Activated CD8-positive, alpha-beta memory T cell treated with anti-CD3 and anti-CD28 coated beads for 24 hours (primary cell): ENCODE data around the gene TRIP12.
"Not testable (repeated sequence)": the region's sequence is repeated elsewhere in the genome, so short reads cannot be mapped to it uniquely, and the experiment has no call there.

Source experiments
- DNase-seq: peaks from one replicate; pipeline ENCODE4 v3.0.0-alpha.2; 2020

TRIP12 gene

DNA sequence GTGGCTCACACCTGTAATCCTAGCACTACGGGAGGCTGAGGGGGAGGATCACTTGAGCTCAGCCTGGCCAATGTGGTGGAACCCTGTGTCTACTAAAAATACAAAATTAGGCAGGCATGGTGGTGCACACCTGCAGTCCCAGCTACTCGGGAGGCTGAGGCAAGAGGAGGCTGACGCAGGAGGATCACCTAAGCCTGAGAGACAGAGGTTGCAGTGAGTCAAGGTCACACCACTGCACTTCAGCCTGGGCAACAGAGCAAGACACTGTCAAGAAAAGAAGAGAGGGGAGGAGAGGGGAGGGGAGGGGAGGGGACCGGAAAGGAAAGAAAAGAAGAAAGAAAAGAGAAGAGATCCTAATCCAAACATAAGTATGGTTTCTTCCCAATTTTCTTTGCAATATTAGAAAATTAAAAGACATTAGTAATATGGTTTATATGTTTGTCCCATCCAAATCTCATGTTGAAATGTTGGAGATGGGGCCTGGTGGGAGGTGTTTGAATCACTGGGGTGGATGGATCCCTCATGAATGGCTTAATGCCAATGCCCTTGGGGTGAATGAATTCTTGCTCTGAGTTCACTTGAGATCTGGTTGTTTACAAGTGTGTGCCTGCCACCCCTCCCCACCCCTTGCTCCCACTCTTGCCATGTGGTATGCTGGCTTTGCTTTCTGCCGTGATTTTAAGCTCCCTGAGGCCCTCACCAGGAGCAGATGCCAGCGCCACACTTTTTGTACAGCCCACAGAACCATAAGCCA, 50.7 kb downstream of the TRIP12 start:
- DNase-seq, result no peak

DNA sequence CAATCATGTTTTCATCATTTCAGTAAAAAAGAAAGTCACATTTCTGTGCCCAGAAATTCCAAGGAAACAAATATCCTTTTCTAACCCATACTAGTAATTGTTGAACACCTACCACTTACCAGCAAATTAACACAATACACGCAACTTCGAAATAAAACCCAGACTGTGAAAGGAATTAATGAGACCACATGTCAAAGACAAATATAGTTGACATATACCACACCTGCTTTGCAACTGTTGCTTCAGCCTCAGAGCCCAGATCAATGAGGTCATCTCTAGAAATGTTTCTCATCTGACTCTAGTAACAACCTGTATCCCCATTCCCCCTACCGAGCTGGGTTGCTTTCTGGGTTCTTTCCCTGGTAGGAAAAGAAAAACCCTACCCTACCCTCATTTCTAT, 52.6 kb downstream of the TRIP12 start:
- no peak for DNase-seq

- no peak for DNase-seq
Measured at GRCh38 chr2:229868794-229869193, 53.0 kb downstream of the TRIP12 start.

- no peak for DNase-seq
Measured at GRCh38 chr2:229865033-229865432, 56.8 kb downstream of the TRIP12 start.

GRCh38 chr2:229861431-229861830, 60.4 kb downstream of the TRIP12 start:
- no peak for DNase-seq

DNA sequence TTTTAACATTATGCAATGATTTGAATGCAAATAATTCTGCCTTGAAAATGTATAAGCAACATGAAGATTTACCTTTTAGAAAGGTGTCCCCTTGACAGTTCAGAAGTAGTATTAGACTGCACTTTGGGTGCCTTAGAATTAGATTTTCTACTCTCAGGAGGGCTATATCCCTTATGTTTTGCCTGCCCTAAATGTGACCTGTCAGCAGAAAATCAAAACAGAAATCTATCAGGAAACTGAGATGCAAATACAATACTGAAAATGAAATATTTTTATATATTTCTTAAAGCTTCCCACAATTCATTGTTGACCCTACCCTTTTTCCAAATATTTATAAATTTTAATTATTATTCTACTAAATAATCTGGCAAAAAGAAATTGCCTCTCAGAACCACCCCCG, 61.5 kb downstream of the TRIP12 start:
- DNase-seq, result no peak

GRCh38 chr2:229858351-229858750, 63.5 kb downstream of the TRIP12 start:
- no peak for DNase-seq

DNA sequence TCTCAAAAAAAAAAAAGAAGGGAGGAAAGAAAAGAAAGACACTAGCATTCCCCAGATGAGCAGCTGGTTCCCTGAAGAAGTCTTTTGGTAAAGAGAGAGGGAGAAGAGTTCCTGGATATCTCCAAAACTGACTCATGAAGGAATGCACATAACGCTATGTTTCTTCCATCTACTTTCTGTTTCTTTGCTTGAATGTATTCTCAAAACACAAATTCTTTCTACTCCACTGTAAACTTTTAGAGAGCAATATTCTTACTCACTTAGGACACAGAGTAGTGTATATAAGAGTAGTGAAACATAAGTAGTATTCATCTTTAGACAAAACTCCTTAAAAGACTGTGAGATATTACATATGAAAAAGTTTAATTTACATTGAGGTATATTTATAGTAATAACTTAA, 64.2 kb downstream of the TRIP12 start:
- no peak for DNase-seq

DNA sequence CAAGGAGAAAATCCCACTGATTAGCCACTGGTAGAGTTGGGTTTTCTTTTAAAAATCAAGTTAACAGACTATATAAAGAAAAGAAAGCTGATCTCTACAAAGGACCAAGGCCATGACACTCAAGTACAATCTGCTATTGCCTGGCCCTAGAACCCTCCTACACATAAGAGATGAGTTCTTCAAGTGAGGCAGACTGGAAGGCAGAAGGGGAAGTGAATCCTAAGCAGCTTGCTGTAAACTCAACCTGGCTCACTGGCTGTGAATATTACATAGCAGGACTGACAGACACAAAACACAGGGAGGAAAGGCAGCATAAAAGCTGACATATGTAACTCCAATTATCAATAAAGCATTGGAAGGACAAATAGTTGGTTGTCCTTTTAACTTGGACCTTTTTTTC, 65.4 kb downstream of the TRIP12 start:
- DNase-seq, result no peak

DNA sequence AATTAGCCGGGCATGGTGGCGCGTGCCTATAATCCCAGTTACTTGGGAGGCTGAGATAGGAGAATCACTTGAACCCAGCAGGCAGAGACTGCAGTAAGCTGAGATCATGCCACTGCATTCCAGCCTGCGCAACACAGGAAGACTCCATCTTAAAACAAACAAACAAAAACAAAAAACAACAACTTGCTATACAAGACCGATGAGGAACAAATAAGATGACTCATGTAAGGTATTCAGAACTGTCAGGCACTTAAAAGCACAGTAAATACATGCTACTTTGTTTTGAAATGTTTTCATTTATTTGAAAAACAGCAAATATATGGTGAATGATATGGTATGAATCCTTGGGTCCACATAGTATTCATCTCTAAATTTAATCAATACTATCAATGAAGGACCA, 66.7 kb downstream of the TRIP12 start:
- no peak for DNase-seq

DNA sequence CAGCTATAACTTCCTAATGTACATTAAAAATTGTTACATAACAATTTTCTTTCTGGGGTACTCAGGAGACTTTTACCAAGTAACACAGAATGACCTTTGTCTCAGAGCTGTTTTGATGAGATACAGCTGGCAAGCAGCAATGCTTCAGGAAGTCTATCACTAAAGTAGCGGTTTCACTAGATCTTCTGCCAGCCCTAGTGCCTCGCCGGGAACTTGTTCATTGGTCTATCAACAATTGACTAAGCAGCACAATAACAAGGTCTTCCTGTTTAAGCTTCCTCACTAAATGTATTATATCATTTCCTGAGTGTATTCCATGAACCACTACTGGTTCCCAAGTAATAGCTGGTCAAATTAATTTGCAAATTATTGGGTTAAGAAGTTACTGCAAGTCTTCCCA, 69.2 kb downstream of the TRIP12 start:
- peak; percentile 63 for DNase-seq

- DNase-seq, result no peak
Measured at GRCh38 chr2:229851870-229852269, 69.9 kb downstream of the TRIP12 start.

DNA sequence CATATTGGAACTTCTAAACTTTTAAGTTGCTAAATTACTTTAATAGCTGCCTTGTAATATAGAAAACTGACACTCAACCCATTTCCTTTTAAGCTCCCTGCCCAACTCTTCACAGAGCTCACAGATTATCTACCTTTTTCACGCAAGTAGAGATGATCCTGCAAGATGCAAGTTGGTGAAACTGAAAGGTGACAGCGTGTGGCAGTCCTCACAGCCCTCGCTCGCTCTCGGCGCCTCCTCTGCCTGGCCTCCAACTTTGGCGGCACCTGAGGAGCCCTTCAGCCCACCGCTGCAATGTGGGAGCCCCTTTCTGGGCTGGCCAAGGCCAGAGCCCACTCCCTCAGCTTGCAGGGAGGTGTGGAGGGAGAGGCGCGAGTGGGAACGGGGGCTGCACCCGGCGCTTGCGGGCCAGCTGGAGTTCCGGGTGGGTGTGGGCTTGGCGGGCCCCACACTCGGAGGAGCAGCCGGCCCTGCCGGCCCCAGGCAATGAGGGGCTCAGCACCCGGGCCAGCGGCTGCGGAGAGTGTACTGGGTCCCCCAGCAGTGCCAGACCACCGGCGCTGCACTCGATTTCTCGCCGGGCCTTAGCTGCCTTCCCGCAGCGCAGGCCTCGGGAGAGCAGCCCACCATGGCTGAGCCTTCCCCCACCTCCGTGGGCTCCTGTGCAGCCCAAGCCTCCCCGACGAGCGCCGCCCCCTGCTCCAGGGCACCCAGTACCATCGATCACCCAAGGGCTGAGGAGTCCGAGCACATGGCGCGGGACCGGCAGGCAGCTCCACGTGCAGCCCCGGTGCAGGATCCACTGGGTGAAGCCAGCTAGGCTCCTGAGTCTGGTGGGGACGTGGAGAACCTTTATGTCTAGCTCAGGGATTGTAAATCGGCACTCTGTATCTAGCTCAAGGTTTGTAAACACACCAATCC, 71.2 kb downstream of the TRIP12 start:
- DNase-seq, result not testable (repeated sequence)

GRCh38 chr2:229849073-229849472, 72.7 kb downstream of the TRIP12 start:
- DNase-seq, result no peak

DNA sequence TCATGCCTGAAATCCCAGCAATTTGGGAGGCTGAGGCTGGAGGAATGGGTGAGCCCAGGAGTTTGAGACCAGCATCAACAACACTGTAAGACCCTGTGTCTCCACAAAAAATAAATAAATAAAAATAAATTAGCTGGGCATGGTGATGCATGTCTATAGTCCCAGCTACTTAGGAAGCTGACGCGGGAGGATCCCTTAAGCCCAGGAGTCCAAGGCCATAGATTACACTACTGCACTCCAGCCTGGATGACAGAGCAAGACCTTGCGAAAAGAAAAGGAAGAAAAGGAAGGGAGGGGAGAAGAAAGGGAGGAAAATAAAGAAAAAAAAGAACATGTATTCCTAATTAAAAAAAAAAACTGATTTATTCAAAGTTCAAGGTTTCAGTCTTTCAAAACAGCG, 78.2 kb downstream of the TRIP12 start:
- no peak for DNase-seq

DNA sequence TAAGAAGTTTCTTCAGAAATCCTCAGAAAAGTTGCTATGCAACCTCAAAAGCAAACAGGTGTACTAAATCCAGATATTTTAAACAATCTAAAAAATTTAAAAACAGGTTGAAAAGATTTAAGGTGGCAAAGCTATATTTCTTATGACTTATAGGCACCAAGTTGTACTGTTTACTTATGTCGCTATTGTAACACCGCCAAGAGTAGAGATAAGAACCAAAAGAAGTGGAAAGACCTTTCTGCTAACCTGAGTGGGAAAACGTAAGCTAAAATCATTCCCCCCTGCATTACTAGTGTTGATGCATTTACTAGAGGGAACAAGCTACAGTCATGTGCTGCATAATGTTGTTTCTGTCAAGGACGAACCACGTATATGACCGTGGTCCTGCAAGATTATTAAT, 83.1 kb downstream of the TRIP12 start:
- no peak for DNase-seq

DNA sequence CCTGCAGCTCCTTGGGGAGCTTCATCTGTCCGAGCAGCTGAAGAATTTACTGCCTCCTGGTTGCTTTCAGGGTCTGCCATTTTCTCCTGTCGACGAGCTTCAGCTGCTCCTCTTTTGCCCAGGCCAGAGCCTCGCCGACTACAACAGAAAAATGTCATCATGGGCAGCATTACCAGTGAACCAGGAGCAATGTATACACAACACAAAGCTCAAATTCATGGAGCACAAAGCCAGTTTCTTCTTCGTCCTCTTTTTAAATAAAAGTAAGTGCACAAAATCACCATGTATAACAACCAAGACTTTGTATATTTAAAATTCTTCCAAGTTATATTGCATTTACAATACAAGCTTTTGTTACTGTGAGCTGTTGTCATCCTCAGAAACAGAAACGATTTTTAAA, 85.0 kb downstream of the TRIP12 start:
- DNase-seq, result no peak

GRCh38 chr2:229835596-229836283, 86.1 kb downstream of the TRIP12 start:
- DNase-seq, result no peak

DNA sequence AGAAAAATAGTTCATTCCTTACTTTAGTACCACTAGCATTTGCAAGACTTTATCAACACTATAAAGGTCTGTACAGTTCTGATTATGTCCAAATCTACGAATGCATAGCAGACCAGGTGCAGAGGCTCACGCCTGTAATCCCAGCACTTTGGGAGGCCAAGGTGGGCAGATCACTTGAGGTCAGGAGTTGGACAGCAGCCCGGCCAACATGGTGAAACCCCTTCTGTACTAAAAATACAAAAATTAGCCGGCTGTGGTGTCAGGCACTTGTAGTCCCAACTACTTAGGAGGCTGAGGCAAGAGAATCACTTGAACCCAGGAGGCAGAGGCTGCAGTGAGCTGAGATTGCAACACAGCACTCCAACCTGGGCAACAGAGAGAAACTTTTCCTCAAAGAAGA, 87.4 kb downstream of the TRIP12 start:
- DNase-seq, result not testable (repeated sequence)

DNA sequence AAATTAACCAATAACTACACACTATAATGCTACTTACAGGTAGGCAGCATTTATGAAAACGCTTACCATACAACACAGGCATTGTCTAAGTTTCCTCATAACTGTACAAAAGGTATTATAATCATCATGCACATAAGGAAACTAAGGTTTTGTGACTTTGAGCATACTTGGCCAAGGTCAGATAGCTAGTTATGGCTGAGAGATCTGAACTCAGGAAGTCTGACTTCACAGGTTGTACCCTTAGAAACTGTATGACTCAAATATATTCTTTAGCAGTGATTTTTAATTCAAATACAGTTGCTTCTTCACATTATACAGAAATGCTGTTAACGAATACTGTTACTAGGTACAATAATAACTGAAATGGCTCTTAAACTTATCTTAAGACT, 89.3 kb downstream of the TRIP12 start:
- no peak for DNase-seq

- DNase-seq, result no peak
Measured at GRCh38 chr2:229831805-229832509, 89.9 kb downstream of the TRIP12 start.

DNA sequence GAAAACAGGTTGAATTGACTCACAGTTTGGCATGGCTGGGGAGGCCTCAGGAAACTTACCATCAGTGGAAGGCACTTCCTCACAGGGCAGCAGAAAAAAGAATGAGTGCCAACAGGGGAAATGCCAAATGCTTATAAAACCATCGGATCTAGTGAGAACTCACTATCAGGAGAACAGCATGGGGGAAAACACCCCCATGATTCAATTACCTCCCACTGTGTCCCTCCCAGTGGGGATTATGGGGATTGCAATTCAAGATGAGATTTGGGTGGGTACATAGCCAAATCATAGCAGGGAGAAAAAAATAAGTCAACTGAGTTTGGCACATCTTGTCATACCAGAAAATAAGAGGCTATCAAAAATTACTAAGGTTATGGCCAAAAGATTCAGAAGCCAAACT, 96.3 kb downstream of the TRIP12 start:
- no peak for DNase-seq

GRCh38 chr2:229821316-229821715, 100.5 kb downstream of the TRIP12 start:
- DNase-seq, result no peak
